GM12878 (cell line): ENCODE measurements around the gene ROR2. TPM values are rescaled to one million over a fixed set of nuclear protein-coding genes. Genes with fewer than 3 reads are reported as not detected.

Source experiments
- ATAC-seq: fragments of 200-7000 bp; cut with Tn5 transposase; 3 replicates; pipeline ENCODE4 v1.9.1; 2020; ENCODE audit warnings: mild to moderate bottlenecking, moderate library complexity
- BruUV-seq: library from RNA; stranded (reverse); fragments of 400-500 nt; replicated peaks from 2 replicates; lab custom pipeline; 2021; lab: Mats Ljungman, UMichigan
- CTCF ChIA-PET: fragments of 300-600 bp; sonication (Branson Sonifier 250); formaldehyde crosslinking; extraction: SDS; loops from one replicate; lab custom pipeline; 2021; ENCODE audit warnings: inconsistent platforms; lab: Yijun Ruan, JAX
- POLR2A ChIA-PET: fragments of 350-600 bp; formaldehyde crosslinking; extraction: SDS; loops from one replicate; lab custom pipeline; 2021; ENCODE audit warnings: inconsistent platforms; lab: Charles Lee
- RAD21 ChIA-PET: fragments of 300-600 bp; sonication (Branson Sonifier 250); formaldehyde crosslinking; loops from one replicate; lab custom pipeline; 2023; ENCODE audit warnings: antibody characterized with exemption; ENCODE audit not compliant: unreplicated experiment; lab: Charles Lee
- SMC1A ChIA-PET: fragments of 300-600 bp; sonication (Branson Sonifier 250); formaldehyde crosslinking; loops from one replicate; lab custom pipeline; 2023; ENCODE audit not compliant: unreplicated experiment, uncharacterized antibody; lab: Charles Lee
- DNase-seq: peaks from one replicate; pipeline ENCODE4 v3.0.0-alpha.2; 2011; ENCODE audit warnings: low read depth, low spot score
- FAIRE-seq: peaks from 3 replicates; lab custom pipeline; 2011; peaks lifted over from hg19 to GRCh38; lab: Jason Lieb, UNC
- H2AFZ ChIP-seq: 2 replicates; pipeline ENCODE4 v1.6.0; 2011; ENCODE audit warnings: low read depth, low read length, control low read depth; ENCODE audit not compliant: control insufficient read depth
- H3K27ac ChIP-seq: 2 replicates; pipeline ENCODE4 v1.5.1; 2011; ENCODE audit warnings: control low read depth; ENCODE audit not compliant: control insufficient read depth, insufficient read depth
- H3K27me3 ChIP-seq, 2 experiments: replicated peaks in 1 of 2; 2 replicates each; pipeline versions ENCODE4 v1.6.0 to v1.6.1; 2011; ENCODE audit warnings: low read length in 1 of 2; ENCODE audit not compliant: control insufficient read depth in 2 of 2, insufficient read depth in 2 of 2
- H3K36me3 ChIP-seq, 2 experiments: 2 replicates each; pipeline ENCODE4 v1.5.1; 2011; ENCODE audit warnings: low read length in 1 of 2; ENCODE audit not compliant: control insufficient read depth in 2 of 2, insufficient read depth in 2 of 2
- H3K4me1 ChIP-seq: 2 replicates; pipeline ENCODE4 v1.6.1; 2011; ENCODE audit warnings: mild to moderate bottlenecking, low read length, moderate library complexity, mixed read lengths; ENCODE audit not compliant: control insufficient read depth, insufficient read depth
- H3K4me2 ChIP-seq: 2 replicates; pipeline ENCODE4 v1.6.0; 2011; ENCODE audit warnings: control low read depth; ENCODE audit not compliant: control insufficient read depth, insufficient read depth
- H3K4me3 ChIP-seq: fragments of 200-600 bp; sonication (generic); 2 replicates; pipeline ENCODE4 v1.5.1; 2016
- H3K79me2 ChIP-seq: 2 replicates; pipeline ENCODE4 v1.6.0; 2011; ENCODE audit warnings: low read length; ENCODE audit not compliant: control insufficient read depth, insufficient read depth
- H3K9ac ChIP-seq: 2 replicates; pipeline ENCODE4 v1.8.0; 2011; ENCODE audit warnings: low read length, control low read depth, mixed read lengths; ENCODE audit not compliant: control insufficient read depth, insufficient read depth
- H3K9me3 ChIP-seq: replicated peaks from 3 replicates; pipeline ENCODE4 v1.5.1; 2011; ENCODE audit warnings: mild to moderate bottlenecking, low read length; ENCODE audit not compliant: control insufficient read depth, insufficient read depth
- H4K20me1 ChIP-seq: 2 replicates; pipeline ENCODE4 v1.6.0; 2011; ENCODE audit not compliant: control insufficient read depth, insufficient read depth
- CBX5 ChIP-seq: sonication (generic); IDR thresholded peaks from 2 replicates; pipeline ENCODE4 v1.6.1; 2016; ENCODE audit warnings: low read depth, moderate library complexity, mild to moderate bottlenecking, inconsistent platforms
- FOXM1 ChIP-seq: IDR thresholded peaks from 2 replicates; pipeline ENCODE4 v1.6.1; 2012; ENCODE audit warnings: low read depth, mild to moderate bottlenecking, inconsistent platforms, low read length, moderate library complexity
- HDAC2 ChIP-seq: fragments of 200-600 bp; sonication (generic); IDR thresholded peaks from 2 replicates; pipeline ENCODE4 v1.6.1; 2017
- KLF5 ChIP-seq: fragments of 450-650 bp; IDR thresholded peaks from 2 replicates; pipeline ENCODE4 v1.6.1; 2014; ENCODE audit warnings: mild to moderate bottlenecking; ENCODE audit not compliant: partially characterized antibody
- PAX5 ChIP-seq: IDR thresholded peaks from 2 replicates; pipeline ENCODE4 v1.6.1; 2011; ENCODE audit warnings: low read depth, low read length, borderline replicate concordance
- POLR2AphosphoS5 ChIP-seq: IDR thresholded peaks from 2 replicates; pipeline ENCODE4 v1.6.1; 2011; ENCODE audit warnings: mild to moderate bottlenecking, low read length, inconsistent platforms
- WGBS: methylation state at CpG from one replicate; pipeline ENCODE4 v1.1.6; 2016; ENCODE audit warnings: low lambda C conversion rate; ENCODE audit not compliant: insufficient replicate concordance, insufficient coverage; ENCODE audit errors: missing lambda C conversion rate; 5-methylcytosine and 5-hydroxymethylcytosine counted together
- in situ Hi-C: fragments of 300-500 bp; cut with MboI; formaldehyde crosslinking; loops from 9 replicates; pipeline ENCODE4 v1.14.3; 2018; ENCODE audit warnings: mixed read lengths
- intact Hi-C: fragments of 100-400 bp; cut with micrococcal nuclease; formaldehyde crosslinking; loops from one replicate; pipeline ENCODE4 v1.14.2; 2022; ENCODE audit not compliant: unreplicated experiment
- polyA plus RNA-seq, 11 experiments: library from polyadenylated mRNA; depleted of rRNA in 4 of 11; unstranded in 6 of 11; stranded (reverse) in 5 of 11; fragments of >200 nt; fragmentation: Nextera tagmentation in 4 of 11; fragmentation: Illumina TruSeq in 1 of 11; extraction: Ambion mirVana in 4 of 11; extraction: Trizol in 1 of 11; gene quantifications; 1 replicate in 1 of 11; 2 replicates in 10 of 11; pipeline versions ENCODE4 v1.2.1 to v1.2.3, GENCODE V29; 2011 to 2016; ENCODE audit warnings: inconsistent platforms in 2 of 11, missing spikeins in 2 of 11, low read depth in 1 of 11
- total RNA-seq, 4 experiments: library from RNA; depleted of rRNA in 3 of 4; stranded (reverse); fragments of >200 nt in 3 of 4; fragmentation: Illumina TruSeq in 1 of 4; extraction: Trizol in 1 of 4; gene quantifications; 2 replicates each; pipeline versions ENCODE4 v1.2.1 to v1.2.3, GENCODE V29; 2013 to 2021
- TF ChIP-seq, protein P1 (sequence below): IDR thresholded peaks from 2 replicates; pipeline ENCODE4 v1.6.1; 2011; ENCODE audit warnings: low read depth, mild to moderate bottlenecking, low read length, moderate library complexity, borderline replicate concordance; ENCODE audit errors: extremely low read depth

ROR2 gene
- total and polyA plus RNA-seq, 10 of the 15 experiments (the other 5 are each of a cell fraction or from before 2014, with no cell fraction given) = 0.03 to 0.05 TPM; not detected in 8

DNA sequence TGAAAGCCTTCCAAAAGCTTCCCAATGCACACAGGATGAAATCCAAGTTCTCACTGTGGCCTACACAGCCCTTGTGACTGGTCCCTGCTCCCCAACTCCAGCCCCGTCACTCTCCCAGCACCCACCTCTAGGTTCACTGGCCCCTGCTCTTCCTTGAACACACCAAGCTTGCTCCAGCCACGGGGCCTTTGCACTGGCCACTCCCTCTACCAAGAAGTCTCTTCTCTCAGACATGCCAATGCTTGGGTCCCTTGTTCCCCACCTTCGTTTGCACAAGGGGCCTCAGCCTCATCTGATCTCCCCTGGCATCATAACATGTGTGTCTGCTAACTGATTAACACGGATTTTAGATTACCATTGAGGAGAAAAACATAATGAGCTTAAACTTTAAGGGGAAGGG is 56.0 kb downstream of the ROR2 start:
- Histone ChIP-seq H3K4me2 (no peak overlapping the region), H3K27me3 (peaks cover 4 to 5% of the 10 kb centered on the region in 2 experiments; a peak in 2 of 4 replicates), H3K36me3 (no peaks in the 10 kb centered on the region)
- no peak for FAIRE-seq
- intact Hi-C loops = no loop called here
- TF ChIP-seq CBX5 = no peak
- TF ChIP-seq, all 136 proteins: peak for 0
- Histone ChIP-seq H3K4me3 (no peak overlapping the region), H2AFZ (no peak overlapping the region), H4K20me1 (no peaks in the 10 kb centered on the region), H3K4me1 (no peaks in the 10 kb centered on the region), H3K9me3 (no peaks in the 10 kb centered on the region), H3K9ac (no peak overlapping the region), H3K79me2 (no peaks in the 10 kb centered on the region), H3K27ac (no peak overlapping the region)
- SMC1A ChIA-PET = no interaction called here
- ATAC-seq (no peak), DNase-seq (no peak)
- 8% methylated on average over 4 of the region's 4 CpGs for WGBS
- RAD21 ChIA-PET = no interaction called here
- POLR2A ChIA-PET = no interaction called here
- CTCF ChIA-PET = no interaction called here
- in situ Hi-C loops = no loop called here
- no TSS peak for BruUV-seq

- Histone ChIP-seq H4K20me1 (no peaks in the 10 kb centered on the region), H3K36me3 (no peaks in the 10 kb centered on the region), H3K9me3 (no peaks in the 10 kb centered on the region), H3K27ac (no peak overlapping the region), H3K4me2 (no peak overlapping the region), H3K27me3 (peaks cover 0 to 1% of the 10 kb centered on the region in 2 experiments; a peak in 1 of 4 replicates), H3K79me2 (no peaks in the 10 kb centered on the region), H3K4me1 (no peaks in the 10 kb centered on the region), H3K9ac (no peak overlapping the region), H3K4me3 (no peak overlapping the region), H2AFZ (no peak overlapping the region)
- TF ChIP-seq KLF5 = no peak
- no peak for TF ChIP-seq PAX5
- no peak for TF ChIP-seq POLR2AphosphoS5
- no peak for TF ChIP-seq FOXM1
- TF ChIP-seq, protein P1, sequence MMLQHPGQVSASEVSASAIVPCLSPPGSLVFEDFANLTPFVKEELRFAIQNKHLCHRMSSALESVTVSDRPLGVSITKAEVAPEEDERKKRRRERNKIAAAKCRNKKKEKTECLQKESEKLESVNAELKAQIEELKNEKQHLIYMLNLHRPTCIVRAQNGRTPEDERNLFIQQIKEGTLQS = no peak
- no peak for TF ChIP-seq HDAC2
- intact Hi-C loops = no loop called here
- 88% methylated on average over 6 of the region's 6 CpGs for WGBS
- ChIA-PET RAD21 (no interaction called here), POLR2A (no interaction called here), SMC1A (no interaction called here), CTCF (no interaction called here)
- BruUV-seq = no TSS peak
- DNase-seq (no peak), ATAC-seq (no peak), FAIRE-seq (no peak)
- in situ Hi-C loops = no loop called here
These were observed 58.1 kb downstream of the ROR2 start for GRCh38 chr9:91891915-91892314.
